Nephron progenitor cell (in vitro differentiated cells): ENCODE results near the gene EXOSC1.
"Not testable (repeated sequence)": the region's sequence is repeated elsewhere in the genome, so short reads cannot be mapped to it uniquely, and the experiment has no call there.

Experiments used
- DNase-seq: peaks from one replicate; pipeline ENCODE4 v3.0.0; 2021
- H3K27ac Mint-ChIP-seq: 2 replicates; pipeline ENCODE4 v1.8.0; 2021; ENCODE audit warnings: mild to moderate bottlenecking, moderate library complexity, mixed read lengths
- H3K27me3 Mint-ChIP-seq: 2 replicates; pipeline ENCODE4 v1.8.0; 2021; ENCODE audit warnings: mild to moderate bottlenecking, low read depth, mixed read lengths; ENCODE audit not compliant: poor library complexity
- H3K36me3 Mint-ChIP-seq: 2 replicates; pipeline ENCODE4 v1.8.0; 2021; ENCODE audit warnings: low read depth, mixed read lengths
- H3K4me1 Mint-ChIP-seq: 2 replicates; pipeline ENCODE4 v1.8.0; 2021; ENCODE audit warnings: mixed read lengths
- H3K4me3 Mint-ChIP-seq: 2 replicates; pipeline ENCODE4 v1.8.0; 2021; ENCODE audit warnings: mild to moderate bottlenecking, moderate library complexity, mixed read lengths
- H3K9me3 Mint-ChIP-seq: 2 replicates; pipeline ENCODE4 v1.8.0; 2021; ENCODE audit warnings: mild to moderate bottlenecking, moderate library complexity, mixed read lengths
- TF ChIP-seq, protein P1 (sequence below): fragments of 200-600 bp; sonication (generic); IDR thresholded peaks from 2 replicates; pipeline ENCODE4 v1.5.0; 2021; ENCODE audit warnings: antibody characterized with exemption

EXOSC1 gene

DNA sequence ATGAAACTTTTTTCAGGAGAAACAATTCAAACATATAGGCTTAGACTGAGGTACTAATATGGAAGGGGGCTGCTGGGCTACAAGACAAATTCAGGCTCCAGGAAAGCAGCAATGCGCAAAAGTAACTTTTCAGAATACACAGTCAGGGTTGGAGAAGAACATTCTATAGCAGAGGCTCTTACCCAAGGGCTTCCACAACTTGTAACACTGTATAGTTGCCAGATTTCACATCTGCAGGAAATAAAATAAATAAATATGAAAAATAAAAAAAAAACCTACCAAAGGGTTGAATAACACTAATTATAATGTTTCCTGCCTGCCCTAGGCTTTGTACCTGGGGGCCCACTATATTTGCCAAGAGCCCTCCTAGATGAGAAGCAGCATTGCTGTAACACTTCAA lies 38.1 kb upstream of the EXOSC1 start:
- H3K27me3 Mint-ChIP-seq = no peaks in the 10 kb centered on the region
- H3K27ac Mint-ChIP-seq = no peak overlapping the region
- no peak overlapping the region for H3K4me3 Mint-ChIP-seq
- H3K9me3 Mint-ChIP-seq = no peaks in the 10 kb centered on the region
- peaks cover 14% of the 10 kb centered on the region for H3K4me1 Mint-ChIP-seq
- TF ChIP-seq, protein P1, sequence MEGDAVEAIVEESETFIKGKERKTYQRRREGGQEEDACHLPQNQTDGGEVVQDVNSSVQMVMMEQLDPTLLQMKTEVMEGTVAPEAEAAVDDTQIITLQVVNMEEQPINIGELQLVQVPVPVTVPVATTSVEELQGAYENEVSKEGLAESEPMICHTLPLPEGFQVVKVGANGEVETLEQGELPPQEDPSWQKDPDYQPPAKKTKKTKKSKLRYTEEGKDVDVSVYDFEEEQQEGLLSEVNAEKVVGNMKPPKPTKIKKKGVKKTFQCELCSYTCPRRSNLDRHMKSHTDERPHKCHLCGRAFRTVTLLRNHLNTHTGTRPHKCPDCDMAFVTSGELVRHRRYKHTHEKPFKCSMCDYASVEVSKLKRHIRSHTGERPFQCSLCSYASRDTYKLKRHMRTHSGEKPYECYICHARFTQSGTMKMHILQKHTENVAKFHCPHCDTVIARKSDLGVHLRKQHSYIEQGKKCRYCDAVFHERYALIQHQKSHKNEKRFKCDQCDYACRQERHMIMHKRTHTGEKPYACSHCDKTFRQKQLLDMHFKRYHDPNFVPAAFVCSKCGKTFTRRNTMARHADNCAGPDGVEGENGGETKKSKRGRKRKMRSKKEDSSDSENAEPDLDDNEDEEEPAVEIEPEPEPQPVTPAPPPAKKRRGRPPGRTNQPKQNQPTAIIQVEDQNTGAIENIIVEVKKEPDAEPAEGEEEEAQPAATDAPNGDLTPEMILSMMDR = no peak
- peaks cover 52% of the 10 kb centered on the region for H3K36me3 Mint-ChIP-seq
- DNase-seq = no peak

DNA sequence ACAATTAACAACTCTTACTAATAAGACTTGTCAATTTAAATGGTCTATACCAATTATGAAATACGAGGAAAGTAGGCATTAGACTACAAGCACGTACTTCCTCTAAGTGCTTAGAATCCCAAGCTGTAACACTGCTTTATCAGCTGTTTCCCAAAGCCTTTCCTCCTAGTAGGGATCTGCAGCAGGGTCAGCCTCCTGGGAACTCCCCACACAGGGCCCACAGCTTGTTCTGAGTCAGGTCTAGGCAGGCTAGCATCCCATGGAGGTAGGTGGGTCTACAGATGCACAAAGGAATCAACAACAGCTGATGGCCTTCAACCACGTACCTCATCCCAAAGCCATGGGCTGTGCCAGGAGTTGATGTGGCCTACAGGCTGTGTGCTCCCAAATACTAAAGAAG lies 37.7 kb upstream of the EXOSC1 start:
- no peak overlapping the region for H3K27ac Mint-ChIP-seq
- peaks cover 14% of the 10 kb centered on the region for H3K4me1 Mint-ChIP-seq
- no peaks in the 10 kb centered on the region for H3K9me3 Mint-ChIP-seq
- TF ChIP-seq, protein P1 = no peak
- no peaks in the 10 kb centered on the region for H3K27me3 Mint-ChIP-seq
- H3K4me3 Mint-ChIP-seq = no peak overlapping the region
- H3K36me3 Mint-ChIP-seq = peaks cover 53% of the 10 kb centered on the region
- no peak for DNase-seq

GRCh38 chr10:97482381-97482780 lies 36.6 kb upstream of the EXOSC1 start:
- Mint-ChIP-seq H3K27ac (no peak overlapping the region), H3K4me3 (no peak overlapping the region), H3K4me1 (peaks cover 14% of the 10 kb centered on the region), H3K9me3 (no peaks in the 10 kb centered on the region), H3K27me3 (no peaks in the 10 kb centered on the region), H3K36me3 (peaks cover 46% of the 10 kb centered on the region)
- DNase-seq = no peak
- TF ChIP-seq, protein P1 = no peak

- Mint-ChIP-seq H3K36me3 (peaks cover 52% of the 10 kb centered on the region), H3K27ac (no peak overlapping the region), H3K4me1 (peaks cover 8% of the 10 kb centered on the region), H3K9me3 (no peaks in the 10 kb centered on the region), H3K4me3 (no peak overlapping the region), H3K27me3 (no peaks in the 10 kb centered on the region)
- DNase-seq = no peak
- TF ChIP-seq, protein P1 = no peak
Observed at GRCh38 chr10:97481071-97481470, 35.3 kb upstream of the EXOSC1 start.

DNA sequence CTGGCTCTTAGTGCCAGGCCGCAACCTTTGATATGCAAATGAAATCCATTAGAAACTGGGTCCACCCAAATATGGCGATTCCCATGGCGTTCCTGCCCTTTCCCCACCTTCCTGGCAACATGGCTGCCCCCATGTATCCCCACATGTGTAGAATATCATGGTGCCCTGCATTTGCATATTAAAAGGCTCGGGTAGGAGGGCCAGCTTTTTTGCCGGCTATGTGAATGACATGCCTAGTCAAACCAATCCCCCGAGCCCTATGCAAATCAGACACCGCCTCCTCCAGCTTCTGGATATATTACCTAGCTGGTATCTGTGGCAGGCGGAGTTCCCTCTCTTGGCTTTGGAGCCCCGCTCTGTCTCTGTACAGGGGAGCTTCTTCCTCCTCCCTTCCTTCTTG lies 34.1 kb upstream of the EXOSC1 start:
- Mint-ChIP-seq H3K27me3 (no peaks in the 10 kb centered on the region), H3K36me3 (peaks cover 56% of the 10 kb centered on the region), H3K4me1 (peaks cover 7% of the 10 kb centered on the region), H3K27ac (no peak overlapping the region), H3K9me3 (no peaks in the 10 kb centered on the region), H3K4me3 (no peak overlapping the region)
- TF ChIP-seq, protein P1 = no peak
- DNase-seq = peak; percentile 30

DNA sequence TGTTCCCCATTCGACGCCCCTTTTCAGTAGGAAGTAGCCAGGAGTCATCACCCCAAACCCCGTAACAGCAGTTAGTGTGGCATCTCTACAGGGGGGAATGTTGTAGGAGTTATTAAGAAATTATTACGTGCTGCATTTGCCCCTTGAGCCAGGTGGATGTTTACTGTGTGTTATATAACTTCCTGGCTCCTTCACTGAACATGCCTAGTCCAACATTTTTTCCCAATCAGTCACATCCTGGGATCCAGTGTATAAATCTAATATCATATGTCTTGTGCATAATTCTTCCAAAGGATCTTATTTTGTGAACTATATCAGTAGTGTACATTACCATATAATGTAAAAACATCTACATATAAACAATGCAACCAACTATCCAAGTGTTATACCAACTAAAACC lies 33.6 kb upstream of the EXOSC1 start:
- not testable (repeated sequence) for H3K4me1 Mint-ChIP-seq, H3K27me3 Mint-ChIP-seq, H3K9me3 Mint-ChIP-seq, H3K4me3 Mint-ChIP-seq, DNase-seq, H3K27ac Mint-ChIP-seq
- H3K36me3 Mint-ChIP-seq = peaks cover 61% of the 10 kb centered on the region
